ENCODE data around the gene CLEC16A. TPM values are rescaled to one million over a fixed set of nuclear protein-coding genes. Genes with fewer than 3 reads are reported as not detected.

The CLEC16A gene
- total RNA-seq, 1 experiment from 2014 or later, result 17.4 TPM

- Histone ChIP-seq H3K9ac (ENCODE audit: low read length) (no peak overlapping the region), H3K4me1 (ENCODE audit: low read length) (peaks cover 11% of the 10 kb centered on the region; the same call in 1 of the 2 replicates), H3K27me3 (ENCODE audit: low read length) (no peaks in the 10 kb centered on the region), H3K4me2 (ENCODE audit: low read depth, low read length, poor library complexity, severe bottlenecking) (no peak overlapping the region), H3K27ac (ENCODE audit: low read length) (no peak overlapping the region), H3K36me3 (ENCODE audit: insufficient read depth, low read length) (no peaks in the 10 kb centered on the region), H3K9me2 (replicated peaks; ENCODE audit: insufficient read depth, low read length) (no peaks in the 10 kb centered on the region), H3K79me2 (ENCODE audit: low read length) (no peaks in the 10 kb centered on the region), H3K4me3 (ENCODE audit: low read length) (no peak overlapping the region), H3K9me3 (ENCODE audit: low read length) (no peaks in the 10 kb centered on the region), H2AFZ (ENCODE audit: low read length) (no peak overlapping the region), H4K20me1 (ENCODE audit: insufficient read depth, low read depth, low read length) (no peaks in the 10 kb centered on the region)
- no peak for DNase-seq
Measured at GRCh38 chr16:11093572-11094074, 149.3 kb downstream of the CLEC16A start.

DNA sequence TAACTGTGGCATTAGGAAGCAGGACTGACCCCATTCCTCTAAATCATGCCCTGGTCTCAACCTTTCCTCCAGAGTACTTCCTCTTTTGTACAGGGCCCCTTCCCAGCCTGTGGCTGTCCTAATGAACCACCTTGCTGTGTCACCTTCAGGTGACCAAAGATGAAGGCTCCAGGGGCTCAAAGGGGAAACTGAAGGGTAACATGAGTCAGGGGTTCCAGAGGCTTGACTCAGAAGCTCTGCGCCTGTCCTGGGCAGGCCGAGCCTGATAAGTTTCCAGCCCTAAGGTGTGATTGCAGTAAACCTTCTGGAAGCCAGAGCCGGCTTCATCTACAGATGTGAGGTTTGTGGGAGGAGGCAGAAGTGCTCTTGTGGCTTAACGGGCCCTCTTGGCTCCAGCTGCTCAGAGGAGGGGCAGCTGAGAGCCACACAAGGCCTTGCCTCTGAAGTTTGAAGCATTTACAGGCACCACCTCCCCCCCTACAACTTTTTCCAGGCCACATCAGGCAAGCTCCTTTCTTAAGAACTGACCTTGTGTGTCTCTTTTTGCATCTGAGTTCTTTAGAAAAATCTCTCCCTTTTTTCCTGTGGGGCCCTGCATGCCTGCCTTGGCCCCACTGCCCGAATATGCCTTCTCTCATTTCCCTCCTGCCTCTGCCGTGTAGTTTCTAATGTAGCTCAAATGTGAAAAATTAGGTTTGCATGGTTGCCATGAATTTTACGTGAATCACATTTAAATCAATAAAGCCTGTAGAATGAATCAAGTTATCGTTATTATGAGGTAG is 149.9 kb downstream of the CLEC16A start:
- DNase-seq, result peak; percentile 51
- no peak overlapping the region for H3K27ac ChIP-seq (ENCODE audit: low read length)
- no peaks in the 10 kb centered on the region for H4K20me1 ChIP-seq (ENCODE audit: insufficient read depth, low read depth, low read length)
- no peaks in the 10 kb centered on the region for H3K27me3 ChIP-seq (ENCODE audit: low read length)
- no peak overlapping the region for H3K4me3 ChIP-seq (ENCODE audit: low read length)
- H3K36me3 ChIP-seq (ENCODE audit: insufficient read depth, low read length), result no peaks in the 10 kb centered on the region
- H3K9me3 ChIP-seq (ENCODE audit: low read length), result no peaks in the 10 kb centered on the region
- no peaks in the 10 kb centered on the region for H3K9me2 ChIP-seq (replicated peaks; ENCODE audit: insufficient read depth, low read length)
- H3K9ac ChIP-seq (ENCODE audit: low read length), result no peak overlapping the region
- H3K4me1 ChIP-seq (ENCODE audit: low read length), result peaks cover 11% of the 10 kb centered on the region; the same call in 1 of the 2 replicates
- H3K4me2 ChIP-seq (ENCODE audit: low read depth, low read length, poor library complexity, severe bottlenecking), result no peak overlapping the region
- H2AFZ ChIP-seq (ENCODE audit: low read length), result no peak overlapping the region
- H3K79me2 ChIP-seq (ENCODE audit: low read length), result no peaks in the 10 kb centered on the region

DNA sequence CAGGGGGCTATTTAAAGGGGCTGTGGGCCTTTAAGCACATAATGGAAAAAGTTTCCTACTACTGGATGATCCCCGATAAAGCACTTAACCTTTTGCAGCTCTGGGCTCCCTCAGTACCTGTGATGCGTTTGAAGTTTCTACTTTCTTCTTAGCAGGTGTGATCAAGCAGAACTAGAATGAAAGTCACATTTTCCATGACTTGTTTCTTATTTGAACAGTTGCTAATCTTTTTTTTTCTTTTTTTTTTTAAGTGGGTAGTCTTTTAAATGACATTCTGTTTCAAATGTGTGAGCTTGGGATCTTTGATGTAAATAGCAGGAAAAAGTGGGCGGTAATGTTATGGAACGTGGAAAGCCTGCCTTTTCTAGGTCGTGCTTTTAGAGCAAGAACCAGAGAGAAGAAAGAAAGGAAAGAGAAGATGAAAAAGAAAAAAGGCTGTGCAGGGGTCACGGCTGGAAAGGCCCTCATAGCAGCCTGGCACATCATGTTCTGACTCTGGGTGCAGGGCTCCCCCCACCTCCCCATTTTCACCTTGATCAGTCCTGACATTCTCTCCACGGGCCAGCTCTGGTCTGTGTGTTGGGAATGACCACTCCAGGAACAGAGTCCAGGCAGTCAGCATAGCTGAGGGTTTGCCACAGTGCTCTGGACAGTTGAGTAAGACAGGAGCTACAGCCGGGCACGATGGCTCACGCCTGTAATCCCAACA is 150.6 kb downstream of the CLEC16A start:
- no peaks in the 10 kb centered on the region for H3K27me3 ChIP-seq (ENCODE audit: low read length)
- no peak overlapping the region for H2AFZ ChIP-seq (ENCODE audit: low read length)
- H3K27ac ChIP-seq (ENCODE audit: low read length), result no peak overlapping the region
- H3K9me2 ChIP-seq (replicated peaks; ENCODE audit: insufficient read depth, low read length), result no peaks in the 10 kb centered on the region
- no peaks in the 10 kb centered on the region for H4K20me1 ChIP-seq (ENCODE audit: insufficient read depth, low read depth, low read length)
- no peak overlapping the region for H3K9ac ChIP-seq (ENCODE audit: low read length)
- H3K9me3 ChIP-seq (ENCODE audit: low read length), result no peaks in the 10 kb centered on the region
- DNase-seq, result no peak
- no peak overlapping the region for H3K4me3 ChIP-seq (ENCODE audit: low read length)
- H3K36me3 ChIP-seq (ENCODE audit: insufficient read depth, low read length), result no peaks in the 10 kb centered on the region
- no peaks in the 10 kb centered on the region for H3K79me2 ChIP-seq (ENCODE audit: low read length)
- H3K4me2 ChIP-seq (ENCODE audit: low read depth, low read length, poor library complexity, severe bottlenecking), result no peak overlapping the region
- peaks cover 11% of the 10 kb centered on the region; the same call in 1 of the 2 replicates for H3K4me1 ChIP-seq (ENCODE audit: low read length)

DNA sequence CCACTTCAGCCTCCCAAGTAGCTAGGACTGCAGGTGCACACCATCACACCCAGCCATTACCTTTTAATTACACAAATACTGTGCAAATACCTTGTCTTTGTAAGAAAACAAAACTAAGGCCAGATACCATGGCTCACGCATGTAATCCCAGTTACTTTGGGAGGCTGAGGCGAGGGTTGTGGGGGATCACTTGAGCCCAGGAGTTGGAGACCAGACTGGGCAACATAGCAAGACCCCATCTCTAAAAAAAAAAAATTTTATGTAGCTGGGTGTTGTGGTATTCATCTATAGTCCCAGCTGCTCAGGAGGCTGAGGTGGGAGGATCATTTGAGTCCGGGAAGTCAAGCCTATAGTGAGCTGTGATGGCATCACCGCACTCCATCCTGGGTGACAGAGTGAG is 151.6 kb downstream of the CLEC16A start:
- Histone ChIP-seq H2AFZ (ENCODE audit: low read length) (no peak overlapping the region), H3K27ac (ENCODE audit: low read length) (no peak overlapping the region), H3K4me2 (ENCODE audit: low read depth, low read length, poor library complexity, severe bottlenecking) (no peak overlapping the region), H3K9me2 (replicated peaks; ENCODE audit: insufficient read depth, low read length) (no peaks in the 10 kb centered on the region), H3K4me3 (ENCODE audit: low read length) (no peak overlapping the region), H3K36me3 (ENCODE audit: insufficient read depth, low read length) (no peaks in the 10 kb centered on the region), H3K4me1 (ENCODE audit: low read length) (peaks cover 11% of the 10 kb centered on the region; the same call in 1 of the 2 replicates), H3K9me3 (ENCODE audit: low read length) (no peaks in the 10 kb centered on the region), H4K20me1 (ENCODE audit: insufficient read depth, low read depth, low read length) (0 out of 2 replicates have a peak, but pooled peaks cover 4% of the 10 kb centered on the region), H3K27me3 (ENCODE audit: low read length) (no peaks in the 10 kb centered on the region), H3K79me2 (ENCODE audit: low read length) (no peaks in the 10 kb centered on the region), H3K9ac (ENCODE audit: low read length) (no peak overlapping the region)
- no peak for DNase-seq

DNA sequence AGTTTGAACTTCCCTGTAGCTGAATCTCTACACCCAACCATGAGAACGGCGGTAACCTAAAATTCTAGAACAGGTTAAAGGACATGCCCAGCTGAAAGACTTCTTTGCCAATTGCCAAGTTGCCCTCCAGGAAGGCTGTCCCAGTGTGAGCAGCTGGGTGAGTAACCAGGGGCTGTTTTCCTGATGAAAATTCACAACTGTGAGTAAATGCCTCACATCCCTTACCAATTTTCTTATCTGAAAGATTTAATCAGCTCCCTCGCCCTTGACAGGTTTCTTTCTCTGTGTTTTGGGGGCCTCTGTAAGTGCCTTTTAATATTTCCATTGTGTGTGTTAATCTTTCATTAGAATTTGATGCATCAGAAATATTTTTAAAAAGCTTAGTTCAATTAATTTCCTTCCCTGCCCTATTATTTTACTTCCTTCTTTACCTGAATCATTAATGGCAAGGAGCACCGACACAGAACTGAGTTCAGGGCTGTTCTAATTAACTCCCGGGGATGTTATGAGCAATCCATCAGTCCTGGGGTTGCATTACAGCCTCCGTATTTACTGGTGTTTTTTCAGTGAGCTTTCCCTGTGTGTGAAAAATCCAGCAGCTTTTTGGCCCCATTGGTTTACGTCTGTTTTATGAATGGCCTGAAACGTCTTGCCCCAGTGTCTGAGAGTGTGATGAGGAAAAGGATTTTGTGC is 152.9 kb downstream of the CLEC16A start:
- Histone ChIP-seq H4K20me1 (ENCODE audit: insufficient read depth, low read depth, low read length) (0 out of 2 replicates have a peak, but pooled peaks cover 4% of the 10 kb centered on the region), H3K36me3 (ENCODE audit: insufficient read depth, low read length) (no peaks in the 10 kb centered on the region), H3K27ac (ENCODE audit: low read length) (no peak overlapping the region), H3K4me1 (ENCODE audit: low read length) (peaks cover 11% of the 10 kb centered on the region; the same call in 1 of the 2 replicates), H3K79me2 (ENCODE audit: low read length) (no peaks in the 10 kb centered on the region), H3K9ac (ENCODE audit: low read length) (no peak overlapping the region), H2AFZ (ENCODE audit: low read length) (no peak overlapping the region), H3K9me2 (replicated peaks; ENCODE audit: insufficient read depth, low read length) (no peaks in the 10 kb centered on the region), H3K4me3 (ENCODE audit: low read length) (no peak overlapping the region), H3K27me3 (ENCODE audit: low read length) (no peaks in the 10 kb centered on the region), H3K9me3 (ENCODE audit: low read length) (no peaks in the 10 kb centered on the region), H3K4me2 (ENCODE audit: low read depth, low read length, poor library complexity, severe bottlenecking) (no peak overlapping the region)
- DNase-seq, result no peak

GRCh38 chr16:11097787-11098167 is 153.4 kb downstream of the CLEC16A start:
- 0 out of 2 replicates have a peak, but pooled peaks cover 4% of the 10 kb centered on the region for H4K20me1 ChIP-seq (ENCODE audit: insufficient read depth, low read depth, low read length)
- no peak overlapping the region for H3K27ac ChIP-seq (ENCODE audit: low read length)
- no peak overlapping the region for H2AFZ ChIP-seq (ENCODE audit: low read length)
- H3K27me3 ChIP-seq (ENCODE audit: low read length), result no peaks in the 10 kb centered on the region
- H3K4me1 ChIP-seq (ENCODE audit: low read length), result peaks cover 11% of the 10 kb centered on the region; the same call in 1 of the 2 replicates
- H3K9ac ChIP-seq (ENCODE audit: low read length), result no peak overlapping the region
- no peak overlapping the region for H3K4me2 ChIP-seq (ENCODE audit: low read depth, low read length, poor library complexity, severe bottlenecking)
- H3K4me3 ChIP-seq (ENCODE audit: low read length), result no peak overlapping the region
- H3K36me3 ChIP-seq (ENCODE audit: insufficient read depth, low read length), result no peaks in the 10 kb centered on the region
- no peak for DNase-seq
- no peaks in the 10 kb centered on the region for H3K79me2 ChIP-seq (ENCODE audit: low read length)
- no peaks in the 10 kb centered on the region for H3K9me3 ChIP-seq (ENCODE audit: low read length)
- H3K9me2 ChIP-seq (replicated peaks; ENCODE audit: insufficient read depth, low read length), result no peaks in the 10 kb centered on the region

GRCh38 chr16:11098601-11099390 is 154.4 kb downstream of the CLEC16A start:
- Histone ChIP-seq H3K9me2 (replicated peaks; ENCODE audit: insufficient read depth, low read length) (no peaks in the 10 kb centered on the region), H3K4me2 (ENCODE audit: low read depth, low read length, poor library complexity, severe bottlenecking) (no peak overlapping the region), H2AFZ (ENCODE audit: low read length) (no peak overlapping the region), H3K79me2 (ENCODE audit: low read length) (no peaks in the 10 kb centered on the region), H3K4me1 (ENCODE audit: low read length) (peaks cover 7% of the 10 kb centered on the region; the same call in 1 of the 2 replicates), H3K27ac (ENCODE audit: low read length) (no peak overlapping the region), H3K27me3 (ENCODE audit: low read length) (no peaks in the 10 kb centered on the region), H3K9ac (ENCODE audit: low read length) (no peak overlapping the region), H4K20me1 (ENCODE audit: insufficient read depth, low read depth, low read length) (0 out of 2 replicates have a peak, but pooled peaks cover 4% of the 10 kb centered on the region), H3K36me3 (ENCODE audit: insufficient read depth, low read length) (no peaks in the 10 kb centered on the region), H3K4me3 (ENCODE audit: low read length) (no peak overlapping the region), H3K9me3 (ENCODE audit: low read length) (no peaks in the 10 kb centered on the region)
- DNase-seq, result no peak

Data from Karpas-422 (cell line).